ENCODE data around the gene VWA3B. TPM values are rescaled to one million over a fixed set of nuclear protein-coding genes. Genes with fewer than 3 reads are reported as not detected.

The VWA3B gene
- total RNA-seq, 2 donors from 2014 or later: not detected

DNA sequence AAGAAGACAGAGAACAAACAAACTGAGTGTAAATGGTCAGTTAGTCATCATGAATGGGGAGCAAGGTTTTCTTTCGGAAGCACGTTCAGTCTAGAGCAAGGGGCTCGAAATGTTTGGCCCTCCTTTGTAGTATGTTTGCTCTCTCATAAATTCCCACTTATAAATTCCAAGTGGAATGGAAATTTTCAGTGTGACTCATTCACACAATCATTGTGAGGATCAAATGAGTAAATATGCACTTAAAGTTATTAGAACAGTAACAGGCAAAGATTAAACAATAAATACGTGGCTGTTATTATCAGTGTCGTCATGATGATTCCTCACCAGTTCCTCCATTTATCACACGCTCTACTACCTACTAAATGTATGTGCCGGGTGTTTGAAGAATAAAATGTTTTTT is 269.8 kb downstream of the VWA3B start:
- no peak for DNase-seq (ENCODE audit: low spot score)
- Histone ChIP-seq H3K36me3 (no peaks in the 10 kb centered on the region), H3K27ac (no peak overlapping the region), H3K9me3 (no peaks in the 10 kb centered on the region), H3K27me3 (no peaks in the 10 kb centered on the region), H3K4me1 (no peaks in the 10 kb centered on the region), H3K4me3 (no peak overlapping the region)
- TF ChIP-seq, protein P1, sequence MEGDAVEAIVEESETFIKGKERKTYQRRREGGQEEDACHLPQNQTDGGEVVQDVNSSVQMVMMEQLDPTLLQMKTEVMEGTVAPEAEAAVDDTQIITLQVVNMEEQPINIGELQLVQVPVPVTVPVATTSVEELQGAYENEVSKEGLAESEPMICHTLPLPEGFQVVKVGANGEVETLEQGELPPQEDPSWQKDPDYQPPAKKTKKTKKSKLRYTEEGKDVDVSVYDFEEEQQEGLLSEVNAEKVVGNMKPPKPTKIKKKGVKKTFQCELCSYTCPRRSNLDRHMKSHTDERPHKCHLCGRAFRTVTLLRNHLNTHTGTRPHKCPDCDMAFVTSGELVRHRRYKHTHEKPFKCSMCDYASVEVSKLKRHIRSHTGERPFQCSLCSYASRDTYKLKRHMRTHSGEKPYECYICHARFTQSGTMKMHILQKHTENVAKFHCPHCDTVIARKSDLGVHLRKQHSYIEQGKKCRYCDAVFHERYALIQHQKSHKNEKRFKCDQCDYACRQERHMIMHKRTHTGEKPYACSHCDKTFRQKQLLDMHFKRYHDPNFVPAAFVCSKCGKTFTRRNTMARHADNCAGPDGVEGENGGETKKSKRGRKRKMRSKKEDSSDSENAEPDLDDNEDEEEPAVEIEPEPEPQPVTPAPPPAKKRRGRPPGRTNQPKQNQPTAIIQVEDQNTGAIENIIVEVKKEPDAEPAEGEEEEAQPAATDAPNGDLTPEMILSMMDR (IDR thresholded peaks at IDR 0.05): no peak

DNA sequence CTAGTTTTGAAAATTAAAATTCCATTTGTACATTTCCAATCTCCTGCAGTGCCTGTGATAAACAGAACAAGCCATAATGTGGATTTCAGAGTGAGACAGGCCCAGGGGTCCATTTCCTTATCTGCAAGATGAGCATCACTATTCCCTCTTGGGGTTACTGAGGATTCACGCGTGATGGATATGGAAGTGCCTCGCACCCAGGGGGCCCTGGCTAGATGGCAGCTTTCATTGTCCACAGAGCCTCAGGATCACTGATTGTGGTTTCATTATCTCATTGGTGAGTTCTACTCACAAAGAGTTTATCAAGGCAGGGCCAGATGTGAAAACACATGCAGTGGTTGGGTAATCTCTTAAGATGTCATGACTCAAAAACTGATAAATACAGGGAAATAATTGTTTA is 270.9 kb downstream of the VWA3B start:
- no peaks in the 10 kb centered on the region for H3K4me1 ChIP-seq

DNA sequence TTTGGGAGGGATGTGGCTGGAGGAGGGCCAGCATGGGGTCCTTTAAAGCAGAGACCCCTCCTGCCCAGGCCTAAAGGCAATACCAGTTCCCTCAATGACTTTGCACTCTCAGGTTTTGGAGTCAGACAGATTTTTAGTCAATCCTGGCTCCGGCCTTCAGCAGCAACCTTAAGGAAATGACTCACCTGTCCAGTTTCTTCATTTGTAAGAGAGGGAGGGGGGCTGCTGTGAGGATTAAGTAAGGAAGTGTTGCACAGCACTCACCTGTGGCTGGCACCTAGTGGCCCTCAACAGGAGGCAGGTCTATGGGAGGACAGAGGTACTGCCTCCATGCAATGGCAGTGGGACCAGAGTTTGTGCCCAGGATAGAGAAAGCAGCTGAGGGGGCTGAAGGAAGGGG is 273.0 kb downstream of the VWA3B start:
- no peak overlapping the region for H3K4me3 ChIP-seq
- TF ChIP-seq, protein P1 (IDR thresholded peaks at IDR 0.05): no peak
- H3K27ac ChIP-seq: no peak overlapping the region
- H3K36me3 ChIP-seq: no peaks in the 10 kb centered on the region
- no peak for DNase-seq (ENCODE audit: low spot score)
- H3K27me3 ChIP-seq: no peaks in the 10 kb centered on the region
- no peaks in the 10 kb centered on the region for H3K9me3 ChIP-seq
- no peaks in the 10 kb centered on the region for H3K4me1 ChIP-seq

More for the DNA sequence above, 270.9 kb downstream of the VWA3B start:
- no peaks in the 10 kb centered on the region for H3K27me3 ChIP-seq
- H3K27ac ChIP-seq: no peak overlapping the region
- TF ChIP-seq, protein P1 (IDR thresholded peaks at IDR 0.05): no peak
- no peak for DNase-seq (ENCODE audit: low spot score)
- no peaks in the 10 kb centered on the region for H3K36me3 ChIP-seq
- no peak overlapping the region for H3K4me3 ChIP-seq
- no peaks in the 10 kb centered on the region for H3K9me3 ChIP-seq

Other genes starting within 250 kb of the VWA3B start
- gene TMEM131, start 91.2 kb upstream of the VWA3B start, total RNA-seq: 10 to 100 TPM; 20.7 to 21.8 TPM